Endothelial cell of umbilical vein (primary cell): Measurements from ENCODE around the gene ZP1. TPM values are rescaled to one million over a fixed set of nuclear protein-coding genes. Genes with fewer than 3 reads are reported as not detected.

Source experiments
- BruUV-seq: library from RNA; stranded (reverse); fragments of 400-500 nt; replicated peaks from 2 replicates; lab custom pipeline; 2021; lab: Mats Ljungman, UMichigan
- CTCF ChIA-PET: fragments of 300-600, 350-600 bp; sonication (Branson Sonifier 250); formaldehyde crosslinking; loops from one replicate; lab custom pipeline; 2021; ENCODE audit warnings: antibody characterized with exemption, inconsistent platforms; lab: Charles Lee
- POLR2A ChIA-PET: fragments of 300-600, 350-600 bp; sonication (Branson Sonifier 250); formaldehyde crosslinking; loops from one replicate; lab custom pipeline; 2021; ENCODE audit warnings: antibody characterized with exemption, inconsistent platforms; lab: Charles Lee
- DNase-seq: peaks from one replicate; pipeline ENCODE4 v3.0.0-alpha.2; 2011; ENCODE audit warnings: low read depth, low spot score
- FAIRE-seq: peaks from 2 replicates; lab custom pipeline; 2011; peaks lifted over from hg19 to GRCh38; lab: Jason Lieb, UNC
- H2AFZ ChIP-seq: 2 replicates; pipeline ENCODE4 v1.6.0; 2012; ENCODE audit warnings: low read depth, low read length, control low read depth, inconsistent platforms
- H3K27ac ChIP-seq: 2 replicates; pipeline ENCODE4 v1.5.1; 2011; ENCODE audit warnings: low read depth, mild to moderate bottlenecking, control low read depth, low read length, moderate library complexity; ENCODE audit not compliant: insufficient read depth
- H3K27me3 ChIP-seq, 2 experiments: 2 replicates each; pipeline versions ENCODE4 v1.6.0 to v1.6.1; 2011; ENCODE audit warnings: low read length in 2 of 2, mixed read lengths in 1 of 2; ENCODE audit not compliant: control insufficient read depth in 2 of 2, insufficient read depth in 2 of 2
- H3K36me3 ChIP-seq, 2 experiments: 2 replicates in 1 of 2; 3 replicates in 1 of 2; pipeline ENCODE4 v1.5.1; 2011; ENCODE audit warnings: low read length in 2 of 2, mild to moderate bottlenecking in 1 of 2, moderate library complexity in 1 of 2; ENCODE audit not compliant: control insufficient read depth in 2 of 2, insufficient read depth in 2 of 2; ENCODE audit errors: extremely low read depth in 1 of 2
- H3K4me1 ChIP-seq: 3 replicates; pipeline ENCODE4 v1.5.1; 2011; ENCODE audit warnings: mild to moderate bottlenecking, low read length; ENCODE audit not compliant: control insufficient read depth, insufficient read depth; ENCODE audit errors: extremely low read depth
- H3K4me2 ChIP-seq: 2 replicates; pipeline ENCODE4 v1.6.1; 2011; ENCODE audit warnings: low read length, control low read depth, mixed read lengths; ENCODE audit not compliant: insufficient read depth
- H3K4me3 ChIP-seq, 3 experiments: fragments of 200-600 bp in 1 of 3; sonication (generic), shearing (Covaris generic) in 1 of 3; replicated peaks in 1 of 3; 2 replicates each; pipeline ENCODE4 v1.5.1; 2011 to 2016; ENCODE audit warnings: control low read depth in 3 of 3, low read length in 3 of 3, mild to moderate bottlenecking in 2 of 3, inconsistent platforms in 1 of 3, low read depth in 1 of 3, moderate library complexity in 1 of 3; ENCODE audit not compliant: insufficient read depth in 1 of 3
- H3K79me2 ChIP-seq: 2 replicates; pipeline ENCODE4 v1.6.0; 2012; ENCODE audit warnings: low read length, inconsistent platforms; ENCODE audit not compliant: control insufficient read depth, insufficient read depth
- H3K9ac ChIP-seq: replicated peaks from 2 replicates; pipeline ENCODE3; 2011; ENCODE audit warnings: low read length, control low read depth; ENCODE audit not compliant: insufficient read depth; ENCODE audit errors: extremely low read depth
- H3K9me1 ChIP-seq: replicated peaks from 3 replicates; pipeline ENCODE4 v1.6.0; 2011; ENCODE audit warnings: mild to moderate bottlenecking, low read length; ENCODE audit not compliant: control insufficient read depth, insufficient read depth; ENCODE audit errors: extremely low read depth
- H3K9me3 ChIP-seq: replicated peaks from 2 replicates; pipeline ENCODE4 v1.5.1; 2012; ENCODE audit warnings: low read length, inconsistent platforms; ENCODE audit not compliant: control insufficient read depth, insufficient read depth
- H4K20me1 ChIP-seq: replicated peaks from 2 replicates; pipeline ENCODE3; 2011; ENCODE audit warnings: mild to moderate bottlenecking, low read length; ENCODE audit not compliant: control insufficient read depth, insufficient read depth; ENCODE audit errors: extremely low read depth
- EZH2 ChIP-seq: IDR thresholded peaks from 2 replicates; pipeline ENCODE4 v1.6.1; 2012; ENCODE audit warnings: borderline replicate concordance, low read depth, mild to moderate bottlenecking, moderate library complexity, low read length, inconsistent platforms; ENCODE audit not compliant: severe bottlenecking
- FOS ChIP-seq: IDR thresholded peaks from 2 replicates; pipeline ENCODE4 v1.6.1; 2011; ENCODE audit warnings: mild to moderate bottlenecking, low read length, moderate library complexity, borderline replicate concordance; ENCODE audit not compliant: insufficient read depth
- GATA2 ChIP-seq: IDR thresholded peaks from 2 replicates; pipeline ENCODE4 v1.7.0; 2011; ENCODE audit warnings: low read depth, mild to moderate bottlenecking, moderate library complexity, mixed read lengths, low read length; ENCODE audit not compliant: insufficient read length, insufficient read depth
- JUN ChIP-seq: IDR thresholded peaks from 2 replicates; pipeline ENCODE4 v1.6.1; 2011; ENCODE audit warnings: borderline replicate concordance, low read depth; ENCODE audit not compliant: insufficient read length, insufficient read depth
- MYC ChIP-seq: IDR thresholded peaks from one replicate; pipeline ENCODE4 v1.6.1; 2011; ENCODE audit warnings: mild to moderate bottlenecking, low read depth, low read length
- POLR2A ChIP-seq: IDR thresholded peaks from 2 replicates; pipeline ENCODE4 v1.6.1; 2012; ENCODE audit warnings: low read depth, mild to moderate bottlenecking, control low read depth, low read length
- POLR2AphosphoS5 ChIP-seq: IDR thresholded peaks from 2 replicates; pipeline ENCODE4 v1.6.1; 2012; ENCODE audit warnings: low read depth, mild to moderate bottlenecking, control low read depth, low read length, moderate library complexity; ENCODE audit not compliant: insufficient read depth
- dilution Hi-C: fragments of 300-500 bp; cut with MboI; formaldehyde crosslinking; loops from one replicate; pipeline ENCODE4 v1.15.0; 2019; ENCODE audit warnings: low sequenced_read_pairs; ENCODE audit not compliant: extremely low pct_ligation_motif_present
- intact Hi-C: fragments of 100-400 bp; cut with micrococcal nuclease; formaldehyde crosslinking; loops from one replicate; pipeline ENCODE4 v1.10.0; 2022
- polyA plus RNA-seq, 4 experiments: library from polyadenylated mRNA; depleted of rRNA in 3 of 4; stranded (reverse) in 3 of 4; unstranded in 1 of 4; fragments of >200 nt; gene quantifications; 2 replicates each; pipeline versions ENCODE4 v1.2.1 to v1.2.3, GENCODE V29; 2011 to 2012; ENCODE audit warnings: missing spikeins in 1 of 4
- total RNA-seq: library from RNA; stranded (reverse); gene quantifications from 2 replicates; pipeline ENCODE4 v1.2.3, GENCODE V29; 2021
- TF ChIP-seq, protein P1 (sequence below): IDR thresholded peaks from 2 replicates; pipeline ENCODE4 v1.6.1; 2011; ENCODE audit not compliant: insufficient read depth, insufficient read length
- TF ChIP-seq, protein P2 (sequence below), 2 donors: IDR thresholded peaks; 1 replicate in 1 of 2; 2 replicates in 1 of 2; pipeline ENCODE4 v1.5.1; 2011; ENCODE audit warnings: low read length in 2 of 2, mild to moderate bottlenecking in 2 of 2, moderate library complexity in 2 of 2, control low read depth in 1 of 2, inconsistent platforms in 1 of 2, low read depth in 1 of 2; ENCODE audit not compliant: insufficient read depth in 1 of 2; ENCODE audit errors: extremely low read depth in 1 of 2

The ZP1 gene
- total and polyA plus RNA-seq, 2 donors (not counting 3 experiments of a cell fraction or from before 2014, with no cell fraction given): not detected

DNA sequence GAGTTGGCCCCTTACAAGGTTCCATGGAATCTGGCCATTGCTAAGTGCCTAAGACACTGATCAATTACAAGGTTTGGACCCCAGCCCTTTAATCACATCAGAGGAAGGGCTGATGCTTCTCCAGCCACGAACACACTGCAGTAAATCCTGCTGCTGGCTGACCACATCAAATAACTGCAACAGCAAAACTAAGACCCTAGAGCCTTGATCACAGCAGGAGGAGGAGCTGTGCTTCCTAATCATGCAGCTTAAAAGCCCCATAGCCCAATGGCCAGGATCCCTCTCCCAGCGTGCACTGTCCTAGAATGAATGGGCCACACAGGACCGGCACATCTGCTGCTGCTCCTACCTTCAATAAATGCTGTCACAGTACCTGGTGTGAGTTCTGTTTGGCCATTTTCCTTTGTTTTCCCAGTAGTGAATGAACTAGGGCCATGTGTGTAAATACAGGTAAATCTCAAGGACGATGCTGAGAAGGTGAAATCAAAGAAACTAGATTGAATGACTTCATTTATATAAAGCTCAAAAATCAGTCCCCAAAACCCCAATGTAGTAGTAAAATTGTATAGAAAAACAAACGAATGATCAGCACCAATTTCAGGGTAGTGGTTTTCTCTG, 12.7 kb downstream of the ZP1 start:
- ChIA-PET CTCF (interaction anchor here (1.6 to 3.2 kb wide), 2 partner anchors 19 to 49 kb away, joined by 7 to 18 read pairs; no protein-coding TSS in a partner anchor), POLR2A (no interaction called here)
- Histone ChIP-seq H3K4me2 (no peak overlapping the region), H3K9me3 (no peaks in the 10 kb centered on the region), H3K36me3 (no peaks in the 10 kb centered on the region), H2AFZ (no peak overlapping the region), H3K79me2 (no peaks in the 10 kb centered on the region), H3K27ac (no peak overlapping the region), H3K4me3 (no peak overlapping the region), H3K4me1 (no peaks in the 10 kb centered on the region), H3K27me3 (no peaks in the 10 kb centered on the region), H4K20me1 (no peaks in the 10 kb centered on the region), H3K9me1 (no peaks in the 10 kb centered on the region), H3K9ac (no peak overlapping the region)
- dilution Hi-C loops: no loop called here
- BruUV-seq: no TSS peak
- FAIRE-seq: no peak
- intact Hi-C loops: no loop called here
- TF ChIP-seq JUN: no peak
- no peak for TF ChIP-seq GATA2
- TF ChIP-seq POLR2A: no peak
- TF ChIP-seq EZH2: no peak
- TF ChIP-seq POLR2AphosphoS5: no peak
- TF ChIP-seq, protein P1, sequence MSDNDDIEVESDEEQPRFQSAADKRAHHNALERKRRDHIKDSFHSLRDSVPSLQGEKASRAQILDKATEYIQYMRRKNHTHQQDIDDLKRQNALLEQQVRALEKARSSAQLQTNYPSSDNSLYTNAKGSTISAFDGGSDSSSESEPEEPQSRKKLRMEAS: no peak
- TF ChIP-seq MYC: no peak
- TF ChIP-seq, protein P2, sequence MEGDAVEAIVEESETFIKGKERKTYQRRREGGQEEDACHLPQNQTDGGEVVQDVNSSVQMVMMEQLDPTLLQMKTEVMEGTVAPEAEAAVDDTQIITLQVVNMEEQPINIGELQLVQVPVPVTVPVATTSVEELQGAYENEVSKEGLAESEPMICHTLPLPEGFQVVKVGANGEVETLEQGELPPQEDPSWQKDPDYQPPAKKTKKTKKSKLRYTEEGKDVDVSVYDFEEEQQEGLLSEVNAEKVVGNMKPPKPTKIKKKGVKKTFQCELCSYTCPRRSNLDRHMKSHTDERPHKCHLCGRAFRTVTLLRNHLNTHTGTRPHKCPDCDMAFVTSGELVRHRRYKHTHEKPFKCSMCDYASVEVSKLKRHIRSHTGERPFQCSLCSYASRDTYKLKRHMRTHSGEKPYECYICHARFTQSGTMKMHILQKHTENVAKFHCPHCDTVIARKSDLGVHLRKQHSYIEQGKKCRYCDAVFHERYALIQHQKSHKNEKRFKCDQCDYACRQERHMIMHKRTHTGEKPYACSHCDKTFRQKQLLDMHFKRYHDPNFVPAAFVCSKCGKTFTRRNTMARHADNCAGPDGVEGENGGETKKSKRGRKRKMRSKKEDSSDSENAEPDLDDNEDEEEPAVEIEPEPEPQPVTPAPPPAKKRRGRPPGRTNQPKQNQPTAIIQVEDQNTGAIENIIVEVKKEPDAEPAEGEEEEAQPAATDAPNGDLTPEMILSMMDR (IDR thresholded peaks at IDR 0.05; ENCODE audit: extremely low read depth in 1 of 2, insufficient read depth in 1 of 2, low read depth in 1 of 2, low read length in 2 of 2): no peak
- TF ChIP-seq FOS: no peak
- no peak for DNase-seq
